Osteocyte (in vitro differentiated cells): ENCODE measurements around the gene UBL4B. TPM values are rescaled to one million over a fixed set of nuclear protein-coding genes. Genes with fewer than 3 reads are reported as not detected.

Experiments
- DNase-seq: peaks from one replicate; pipeline ENCODE4 v3.0.0; 2021; ENCODE audit warnings: mixed read lengths; ENCODE audit not compliant: unreplicated experiment; ENCODE audit errors: extremely low spot score
- H3K27ac Mint-ChIP-seq: one replicate; pipeline ENCODE4 v1.8.0; 2021; ENCODE audit warnings: mild to moderate bottlenecking, mixed read lengths; ENCODE audit not compliant: unreplicated experiment
- H3K27me3 Mint-ChIP-seq: one replicate; pipeline ENCODE4 v1.8.0; 2021; ENCODE audit warnings: mixed read lengths; ENCODE audit not compliant: unreplicated experiment
- H3K36me3 Mint-ChIP-seq: one replicate; pipeline ENCODE4 v1.8.0; 2021; ENCODE audit warnings: mixed read lengths; ENCODE audit not compliant: unreplicated experiment
- H3K4me1 Mint-ChIP-seq: one replicate; pipeline ENCODE4 v1.8.0; 2021; ENCODE audit warnings: mixed read lengths; ENCODE audit not compliant: unreplicated experiment
- H3K4me3 Mint-ChIP-seq: one replicate; pipeline ENCODE4 v1.8.0; 2021; ENCODE audit warnings: mild to moderate bottlenecking, moderate library complexity, mixed read lengths; ENCODE audit not compliant: unreplicated experiment
- H3K9me3 Mint-ChIP-seq: one replicate; pipeline ENCODE4 v1.8.0; 2021; ENCODE audit warnings: mixed read lengths; ENCODE audit not compliant: unreplicated experiment
- CTCF ChIP-seq: fragments of 200-600 bp; sonication (generic); IDR thresholded peaks from 2 replicates; pipeline ENCODE4 v1.5.0; 2021; ENCODE audit warnings: antibody characterized with exemption, mild to moderate bottlenecking, moderate library complexity
- total RNA-seq: library from RNA; stranded (reverse); gene quantifications from 2 replicates; pipeline ENCODE4 v1.2.1, GENCODE V29; 2021

Gene UBL4B
- total RNA-seq, 1 donor from 2014 or later = not detected

- no peak for TF ChIP-seq CTCF
- H3K9me3 Mint-ChIP-seq = no peaks in the 10 kb centered on the region
- DNase-seq = no peak
- peaks cover 36% of the 10 kb centered on the region for H3K27me3 Mint-ChIP-seq
- H3K27ac Mint-ChIP-seq = no peak overlapping the region
- no peak overlapping the region for H3K4me3 Mint-ChIP-seq
- H3K4me1 Mint-ChIP-seq = peaks cover 25% of the 10 kb centered on the region
- no peaks in the 10 kb centered on the region for H3K36me3 Mint-ChIP-seq
These were observed 20.9 kb upstream of the UBL4B start for GRCh38 chr1:110091381-110091780.

GRCh38 chr1:110091791-110092190, 20.5 kb upstream of the UBL4B start:
- H3K4me3 Mint-ChIP-seq = no peak overlapping the region
- H3K27ac Mint-ChIP-seq = no peak overlapping the region

GRCh38 chr1:110092991-110093390, 19.3 kb upstream of the UBL4B start:
- Mint-ChIP-seq H3K4me1 (peaks cover 19% of the 10 kb centered on the region), H3K36me3 (no peaks in the 10 kb centered on the region), H3K27ac (no peak overlapping the region), H3K4me3 (no peak overlapping the region), H3K27me3 (peaks cover 26% of the 10 kb centered on the region), H3K9me3 (no peaks in the 10 kb centered on the region)
- no peak for TF ChIP-seq CTCF
- no peak for DNase-seq

More at GRCh38 chr1:110091791-110092190, 20.5 kb upstream of the UBL4B start:
- Mint-ChIP-seq H3K27me3 (peaks cover 32% of the 10 kb centered on the region), H3K4me1 (peaks cover 24% of the 10 kb centered on the region), H3K36me3 (no peaks in the 10 kb centered on the region), H3K9me3 (no peaks in the 10 kb centered on the region)
- DNase-seq = no peak
- no peak for TF ChIP-seq CTCF

- Mint-ChIP-seq H3K9me3 (no peaks in the 10 kb centered on the region), H3K4me1 (peaks cover 14% of the 10 kb centered on the region), H3K27ac (no peak overlapping the region), H3K27me3 (peaks cover 26% of the 10 kb centered on the region), H3K36me3 (no peaks in the 10 kb centered on the region), H3K4me3 (no peak overlapping the region)
- DNase-seq = no peak
- no peak for TF ChIP-seq CTCF
These were observed 17.1 kb upstream of the UBL4B start for GRCh38 chr1:110094931-110095654.

GRCh38 chr1:110097507-110098221, 14.6 kb upstream of the UBL4B start:
- Mint-ChIP-seq H3K4me1 (peaks cover 20% of the 10 kb centered on the region), H3K36me3 (no peaks in the 10 kb centered on the region), H3K4me3 (no peak overlapping the region), H3K27me3 (peaks cover 12% of the 10 kb centered on the region), H3K9me3 (no peaks in the 10 kb centered on the region), H3K27ac (no peak overlapping the region)
- no peak for DNase-seq
- no peak for TF ChIP-seq CTCF
